H9 (cell line): ENCODE data around the gene PTPN21. TPM values are rescaled to one million over a fixed set of nuclear protein-coding genes. Genes with fewer than 3 reads are reported as not detected.

ENCODE experiments used
- DNase-seq: peaks from one replicate; pipeline ENCODE4 v3.0.0-alpha.2; 2017
- H2AFZ ChIP-seq: one replicate; pipeline ENCODE4 v1.6.1; 2013; ENCODE audit warnings: mild to moderate bottlenecking, low read length, control low read depth, moderate library complexity
- H2AK5ac ChIP-seq: 2 replicates; pipeline ENCODE4 v1.6.1; 2013; ENCODE audit warnings: low read length, control low read depth, mixed read lengths; ENCODE audit not compliant: insufficient read length
- H2BK120ac ChIP-seq: one replicate; pipeline ENCODE4 v1.6.1; 2013; ENCODE audit warnings: low read depth, mild to moderate bottlenecking, low read length, control low read depth, inconsistent platforms; ENCODE audit not compliant: poor library complexity, severe bottlenecking
- H2BK12ac ChIP-seq: 2 replicates; pipeline ENCODE4 v1.6.1; 2013; ENCODE audit warnings: low read length, control low read depth, mixed read lengths, low read depth; ENCODE audit not compliant: insufficient read length
- H2BK15ac ChIP-seq: 2 replicates; pipeline ENCODE4 v1.6.1; 2013; ENCODE audit warnings: low read depth, low read length, control low read depth
- H2BK20ac ChIP-seq: one replicate; pipeline ENCODE4 v1.6.1; 2013; ENCODE audit warnings: low read depth, mild to moderate bottlenecking, low read length, control low read depth, inconsistent platforms; ENCODE audit not compliant: poor library complexity, severe bottlenecking
- H2BK5ac ChIP-seq: 2 replicates; pipeline ENCODE4 v1.6.1; 2013; ENCODE audit warnings: low read length, control low read depth, mixed read lengths; ENCODE audit not compliant: insufficient read length
- H3K14ac ChIP-seq: 2 replicates; pipeline ENCODE4 v1.6.1; 2013; ENCODE audit warnings: low read length, control low read depth; ENCODE audit not compliant: insufficient read depth
- H3K18ac ChIP-seq: 2 replicates; pipeline ENCODE4 v1.6.1; 2013; ENCODE audit warnings: low read depth, mild to moderate bottlenecking, mixed read lengths, low read length, control low read depth; ENCODE audit not compliant: insufficient read length
- H3K23ac ChIP-seq: 2 replicates; pipeline ENCODE4 v1.6.1; 2013; ENCODE audit warnings: low read length, control low read depth, mixed read lengths, low read depth; ENCODE audit not compliant: insufficient read length
- H3K23me2 ChIP-seq: 2 replicates; pipeline ENCODE4 v1.6.1; 2013; ENCODE audit warnings: low read depth, mild to moderate bottlenecking, mixed read lengths, low read length, control low read depth; ENCODE audit not compliant: insufficient read length, poor library complexity, severe bottlenecking
- H3K27ac ChIP-seq: 2 replicates; pipeline ENCODE4 v1.5.1; 2013; ENCODE audit warnings: low read length, control low read depth, mixed read lengths, low read depth; ENCODE audit not compliant: insufficient read length
- H3K27me3 ChIP-seq: 2 replicates; pipeline ENCODE4 v1.6.1; 2013; ENCODE audit warnings: low read length, control low read depth, inconsistent platforms; ENCODE audit not compliant: insufficient read depth
- H3K4ac ChIP-seq: 2 replicates; pipeline ENCODE4 v1.6.1; 2013; ENCODE audit warnings: low read depth, mild to moderate bottlenecking, control low read depth, inconsistent platforms, low read length, moderate library complexity
- H3K4me1 ChIP-seq: 2 replicates; pipeline ENCODE4 v1.6.1; 2013; ENCODE audit warnings: low read length, control low read depth, inconsistent platforms; ENCODE audit not compliant: insufficient read depth
- H3K4me2 ChIP-seq: 2 replicates; pipeline ENCODE4 v1.6.1; 2013; ENCODE audit warnings: low read length, control low read depth, mixed read lengths; ENCODE audit not compliant: insufficient read length, insufficient read depth
- H3K56ac ChIP-seq: 2 replicates; pipeline ENCODE4 v1.6.1; 2013; ENCODE audit warnings: low read depth, mild to moderate bottlenecking, mixed read lengths, low read length, control low read depth; ENCODE audit not compliant: insufficient read length
- H3K79me1 ChIP-seq: 2 replicates; pipeline ENCODE4 v1.6.1; 2013; ENCODE audit warnings: low read depth, mild to moderate bottlenecking, moderate library complexity, low read length, control low read depth, inconsistent platforms; ENCODE audit not compliant: insufficient read depth, poor library complexity, severe bottlenecking
- H3K79me2 ChIP-seq: 2 replicates; pipeline ENCODE4 v1.6.1; 2013; ENCODE audit warnings: low read length, control low read depth, inconsistent platforms; ENCODE audit not compliant: insufficient read depth
- H3K9ac ChIP-seq: 2 replicates; pipeline ENCODE4 v1.6.1; 2013; ENCODE audit warnings: low read length, control low read depth, mixed read lengths; ENCODE audit not compliant: insufficient read length; ENCODE audit errors: extremely low read depth
- H3K9me3 ChIP-seq: one replicate; pipeline ENCODE4 v1.6.1; 2013; ENCODE audit warnings: low read depth, low read length, inconsistent platforms; ENCODE audit not compliant: control insufficient read depth
- H3T11ph ChIP-seq: one replicate; pipeline ENCODE4 v1.6.1; 2013; ENCODE audit warnings: mild to moderate bottlenecking, low read length, control low read depth, inconsistent platforms
- H4K20me1 ChIP-seq: one replicate; pipeline ENCODE4 v1.6.1; 2013; ENCODE audit not compliant: control insufficient read depth, insufficient read length, insufficient read depth
- H4K5ac ChIP-seq: 2 replicates; pipeline ENCODE4 v1.6.1; 2013; ENCODE audit warnings: low read depth, mild to moderate bottlenecking, mixed read lengths, low read length, control low read depth; ENCODE audit not compliant: insufficient read length
- H4K8ac ChIP-seq: replicated peaks from 2 replicates; pipeline ENCODE4 v1.6.1; 2013; ENCODE audit warnings: low read length, control low read depth, mixed read lengths, low read depth; ENCODE audit not compliant: insufficient read length
- H4K91ac ChIP-seq: 2 replicates; pipeline ENCODE4 v1.6.1; 2013; ENCODE audit warnings: low read depth, mild to moderate bottlenecking, moderate library complexity, mixed read lengths, low read length, control low read depth; ENCODE audit not compliant: insufficient read length
- H3K27ac Mint-ChIP-seq, 3 experiments: 2 replicates in 2 of 3; 3 replicates in 1 of 3; pipeline ENCODE4 v1.8.0; 2020 to 2021; ENCODE audit warnings: mixed read lengths in 3 of 3, mild to moderate bottlenecking in 1 of 3, moderate library complexity in 1 of 3
- H3K27me3 Mint-ChIP-seq: 2 replicates; pipeline ENCODE4 v1.8.0; 2021; ENCODE audit warnings: low read depth, mild to moderate bottlenecking, moderate library complexity, mixed read lengths
- H3K36me3 Mint-ChIP-seq, 3 experiments: 2 replicates in 2 of 3; 3 replicates in 1 of 3; pipeline ENCODE4 v1.8.0; 2020 to 2021; ENCODE audit warnings: low read depth in 3 of 3, mixed read lengths in 3 of 3; ENCODE audit not compliant: insufficient read depth in 1 of 3
- H3K4me1 Mint-ChIP-seq, 2 experiments: 2 replicates each; pipeline ENCODE4 v1.8.0; 2020; ENCODE audit warnings: mixed read lengths in 2 of 2
- H3K4me3 Mint-ChIP-seq, 2 experiments: 2 replicates in 1 of 2; 3 replicates in 1 of 2; pipeline ENCODE4 v1.8.0; 2020 to 2021; ENCODE audit warnings: mild to moderate bottlenecking in 2 of 2, mixed read lengths in 2 of 2, moderate library complexity in 1 of 2
- H3K9me3 Mint-ChIP-seq, 2 experiments: 2 replicates in 1 of 2; 3 replicates in 1 of 2; pipeline ENCODE4 v1.8.0; 2020; ENCODE audit warnings: mild to moderate bottlenecking in 2 of 2, mixed read lengths in 2 of 2, moderate library complexity in 1 of 2
- CTCF ChIP-seq: fragments of 200-600 bp; sonication (generic); conservative IDR thresholded peaks from 3 replicates; pipeline ENCODE4 v1.8.0; 2021; ENCODE audit warnings: antibody characterized with exemption, mild to moderate bottlenecking
- WGBS: extraction: QIAGEN DNeasy Blood & Tissue Kit; methylation state at CpG from one replicate; pipeline ENCODE4 v1.1.7; 2013; ENCODE audit warnings: missing lambda C conversion rate, low lambda C conversion rate, mixed read lengths; ENCODE audit not compliant: insufficient read length; ENCODE audit errors: extremely low coverage; 5-methylcytosine and 5-hydroxymethylcytosine counted together
- total RNA-seq: library from RNA; stranded (reverse); gene quantifications from 2 replicates; pipeline ENCODE4 v1.2.1, GENCODE V29; 2021

PTPN21 gene
- total RNA-seq, 1 experiment from 2014 or later: 14.3 TPM

GRCh38 chr14:88551980-88552431 is 2.8 kb downstream of the PTPN21 start:
- H3K4me1 Mint-ChIP-seq: peaks cover 25 to 26% of the 10 kb centered on the region in 2 experiments
- Histone ChIP-seq H3K4me1 (no peaks in the 10 kb centered on the region), H3K18ac (no peak overlapping the region), H3K27ac (no peak overlapping the region), H3T11ph (no peak overlapping the region), H3K14ac (no peak overlapping the region), H2BK120ac (no peak overlapping the region), H4K8ac (no peak overlapping the region), H3K56ac (no peak overlapping the region), H3K4ac (no peak overlapping the region), H3K9me3 (no peaks in the 10 kb centered on the region), H4K91ac (no peak overlapping the region), H3K79me2 (no peaks in the 10 kb centered on the region), H4K20me1 (no peaks in the 10 kb centered on the region), H2BK5ac (no peak overlapping the region), H2BK15ac (no peak overlapping the region), H4K5ac (no peak overlapping the region), H3K23ac (no peak overlapping the region), H3K27me3 (no peaks in the 10 kb centered on the region), H2BK20ac (no peak overlapping the region), H2AK5ac (no peak overlapping the region), H3K79me1 (no peaks in the 10 kb centered on the region), H2BK12ac (no peak overlapping the region), H3K23me2 (peaks cover 13% of the 10 kb centered on the region), H3K9ac (no peak overlapping the region), H3K4me2 (peak overlapping the region; percentile 34), H2AFZ (no peak overlapping the region)
- no peaks in the 10 kb centered on the region; a peak in 1 of 5 replicates for H3K9me3 Mint-ChIP-seq
- H3K4me3 Mint-ChIP-seq: peak overlapping the region; percentile 58 to 74
- DNase-seq: peak; percentile 54
- peak overlapping the region in 1 of 3 experiments; percentile 77; a peak in 1 of 7 replicates for H3K27ac Mint-ChIP-seq
- WGBS: no CpG with 5 or more reads among the region's 23 CpGs
- H3K27me3 Mint-ChIP-seq: peaks cover 2% of the 10 kb centered on the region; the same call in 1 of the 2 replicates
- peaks cover 2 to 27% (median 22%) of the 10 kb centered on the region in 3 experiments; a peak in 5 of 7 replicates for H3K36me3 Mint-ChIP-seq
- TF ChIP-seq CTCF: no peak
